KMS-11 (cell line): Measurements from ENCODE around the gene ANAPC7.

Experiments
- H2AFZ ChIP-seq: fragments of 200-600 bp; sonication (generic); 2 replicates; pipeline ENCODE4 v1.6.1; 2016; ENCODE audit warnings: antibody characterized with exemption, mixed run types, low read depth
- H3K27ac ChIP-seq: fragments of 200-600 bp; sonication (generic); 2 replicates; pipeline ENCODE4 v1.6.1; 2016; ENCODE audit warnings: mild to moderate bottlenecking, mixed run types
- H3K27me3 ChIP-seq: fragments of 200-600 bp; sonication (generic); 2 replicates; pipeline ENCODE4 v1.6.1; 2017; ENCODE audit warnings: mild to moderate bottlenecking, low read depth, mixed run types, moderate library complexity; ENCODE audit not compliant: insufficient read depth
- H3K36me3 ChIP-seq: fragments of 200-600 bp; sonication (generic); 2 replicates; pipeline ENCODE4 v1.6.1; 2017; ENCODE audit warnings: mild to moderate bottlenecking, mixed run types; ENCODE audit not compliant: insufficient read depth
- H3K4me1 ChIP-seq: fragments of 200-600 bp; sonication (generic); 2 replicates; pipeline ENCODE4 v1.6.1; 2016; ENCODE audit warnings: mild to moderate bottlenecking, low read depth, mixed run types; ENCODE audit not compliant: poor library complexity, severe bottlenecking
- H3K4me2 ChIP-seq: fragments of 200-600 bp; sonication (generic); 2 replicates; pipeline ENCODE4 v1.7.0; 2016; ENCODE audit warnings: mild to moderate bottlenecking, mixed run types
- H3K4me3 ChIP-seq: fragments of 200-600 bp; sonication (generic); IDR thresholded peaks from 2 replicates; pipeline ENCODE4 v1.6.1; 2017; ENCODE audit warnings: low read depth, low read length, mixed read lengths; ENCODE audit not compliant: insufficient read depth
- H3K79me2 ChIP-seq: fragments of 200-600 bp; sonication (generic); 2 replicates; pipeline ENCODE4 v1.6.1; 2016; ENCODE audit warnings: low read depth, mixed run types; ENCODE audit not compliant: insufficient read depth
- H3K9ac ChIP-seq: fragments of 200-600 bp; sonication (generic); 2 replicates; pipeline ENCODE4 v1.6.1; 2016; ENCODE audit warnings: mild to moderate bottlenecking, mixed run types
- H4K20me1 ChIP-seq: fragments of 200-600 bp; sonication (generic); 2 replicates; pipeline ENCODE4 v1.6.1; 2016; ENCODE audit warnings: mild to moderate bottlenecking, mixed run types; ENCODE audit not compliant: insufficient read depth
- CTCF ChIP-seq: fragments of 200-600 bp; sonication (generic); conservative IDR thresholded peaks from 2 replicates; pipeline ENCODE4 v1.6.1; 2017; ENCODE audit warnings: low read depth, mild to moderate bottlenecking, antibody characterized with exemption, low read length, moderate library complexity, mixed read lengths

The ANAPC7 gene

DNA sequence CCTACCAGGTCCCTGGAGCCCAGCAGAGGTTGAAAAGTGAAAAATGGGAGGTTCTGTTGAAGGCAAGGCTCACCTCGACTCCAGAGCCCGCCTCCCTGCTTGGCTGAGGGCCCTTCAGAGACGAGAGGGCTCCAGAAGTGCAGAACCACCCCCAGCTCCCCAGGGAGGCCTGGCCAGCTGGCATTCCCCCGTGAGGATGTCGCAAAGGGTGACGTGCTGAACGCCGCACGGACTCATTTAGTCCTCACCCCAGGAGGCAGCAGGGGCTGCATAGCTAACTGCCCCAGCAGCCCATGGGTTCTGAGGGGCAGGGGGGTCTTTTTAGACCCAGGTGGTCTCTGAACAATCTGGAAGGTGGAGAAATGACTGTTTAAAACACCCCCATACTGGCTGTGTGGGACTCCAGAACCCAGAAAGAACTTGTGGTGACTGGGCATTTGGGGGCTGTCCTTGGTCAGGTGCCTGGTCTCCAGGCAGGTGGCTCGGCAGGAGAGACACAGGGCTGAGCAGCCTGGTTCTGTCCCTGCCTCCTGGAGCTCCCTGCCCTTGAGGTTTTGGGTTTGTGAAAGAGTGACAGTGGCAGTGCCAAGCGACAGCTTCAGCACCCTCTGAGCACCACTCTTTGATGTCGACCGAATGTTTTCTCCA is 32.0 kb downstream of the ANAPC7 start:
- H3K27me3 ChIP-seq: no peaks in the 10 kb centered on the region
- no peaks in the 10 kb centered on the region for H3K4me1 ChIP-seq
- no peak for TF ChIP-seq CTCF
- H3K4me3 ChIP-seq: no peak overlapping the region
- H4K20me1 ChIP-seq: no peaks in the 10 kb centered on the region
- H3K36me3 ChIP-seq: no peaks in the 10 kb centered on the region
- no peak overlapping the region for H3K4me2 ChIP-seq
- no peak overlapping the region for H3K27ac ChIP-seq
- H3K9ac ChIP-seq: no peak overlapping the region
- H2AFZ ChIP-seq: no peak overlapping the region
- H3K79me2 ChIP-seq: no peaks in the 10 kb centered on the region

DNA sequence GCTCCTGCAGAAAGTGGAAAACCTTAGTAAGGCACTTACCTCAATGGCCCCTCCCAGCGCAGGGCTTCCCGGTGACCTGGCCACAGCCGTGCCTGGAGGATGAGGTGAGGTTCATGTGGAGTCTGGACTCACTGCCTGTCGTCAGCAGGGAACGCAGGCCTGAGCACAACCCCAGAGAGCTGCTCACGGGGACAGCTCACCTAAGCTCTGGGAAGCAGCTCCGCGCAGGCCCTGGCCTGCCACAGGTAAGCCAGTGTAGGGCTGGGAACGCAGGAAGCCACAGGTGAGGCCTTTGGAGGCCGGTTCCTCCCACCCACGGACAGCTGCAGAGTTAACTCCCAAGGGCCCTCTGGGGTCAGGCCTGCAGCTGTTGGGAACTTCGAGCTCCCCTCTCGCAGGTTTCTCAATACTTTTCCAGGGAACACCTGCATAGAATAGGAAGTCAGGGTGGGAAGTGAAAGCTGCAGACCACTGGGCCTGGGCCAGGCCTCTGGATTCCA is 32.7 kb downstream of the ANAPC7 start:
- no peak for TF ChIP-seq CTCF
- Histone ChIP-seq H3K4me3 (no peak overlapping the region), H3K27me3 (no peaks in the 10 kb centered on the region), H3K27ac (no peak overlapping the region), H2AFZ (no peak overlapping the region), H3K4me2 (no peak overlapping the region), H3K9ac (no peak overlapping the region), H3K4me1 (no peaks in the 10 kb centered on the region), H3K36me3 (no peaks in the 10 kb centered on the region), H3K79me2 (no peaks in the 10 kb centered on the region), H4K20me1 (no peaks in the 10 kb centered on the region)

DNA sequence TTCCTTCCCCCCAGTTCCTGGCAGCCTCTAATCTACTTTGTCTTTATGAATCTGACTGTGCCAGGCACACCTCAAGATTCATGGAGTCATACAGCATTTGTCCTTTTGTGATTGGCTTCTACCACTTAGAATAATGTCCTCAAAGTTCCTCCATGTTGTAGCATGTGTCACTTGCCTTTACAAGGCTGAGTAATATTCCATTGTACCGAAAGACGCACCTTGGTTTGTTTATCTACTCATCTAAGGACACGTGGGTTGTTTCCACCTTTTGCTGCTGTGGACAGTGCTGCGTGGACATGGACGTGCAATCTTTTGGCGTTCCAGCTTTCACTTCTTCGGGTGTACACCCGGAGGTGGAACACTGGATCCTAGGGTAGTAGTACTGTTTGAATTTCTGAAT is 33.5 kb downstream of the ANAPC7 start:
- Histone ChIP-seq H3K4me2 (no peak overlapping the region), H3K4me1 (no peaks in the 10 kb centered on the region), H3K36me3 (no peaks in the 10 kb centered on the region), H4K20me1 (no peaks in the 10 kb centered on the region), H3K9ac (no peak overlapping the region), H3K27ac (no peak overlapping the region), H3K27me3 (no peaks in the 10 kb centered on the region), H3K79me2 (no peaks in the 10 kb centered on the region), H3K4me3 (no peak overlapping the region), H2AFZ (no peak overlapping the region)
- TF ChIP-seq CTCF: no peak

GRCh38 chr12:110367181-110367864 is 36.2 kb downstream of the ANAPC7 start:
- Histone ChIP-seq H3K4me1 (no peaks in the 10 kb centered on the region), H3K4me2 (no peak overlapping the region), H3K27ac (no peak overlapping the region), H3K27me3 (no peaks in the 10 kb centered on the region), H3K79me2 (no peaks in the 10 kb centered on the region), H3K9ac (no peak overlapping the region), H3K4me3 (no peak overlapping the region), H4K20me1 (no peaks in the 10 kb centered on the region), H3K36me3 (no peaks in the 10 kb centered on the region), H2AFZ (no peak overlapping the region)
- no peak for TF ChIP-seq CTCF
